Gastrocnemius medialis (tissue), 4 donors: Measurements from ENCODE around the gene ANKS6. TPM values are rescaled to one million over a fixed set of nuclear protein-coding genes. Genes with fewer than 3 reads are reported as not detected.

Source experiments
- ATAC-seq, 2 donors: fragments of 150-250 bp; one replicate each; pipeline ENCODE4 v1.9.1; 2016
- DNase-seq, 2 donors: peaks; one replicate each; pipeline ENCODE4 v3.0.0-alpha.2; 2019
- H3K27ac ChIP-seq, 4 donors: fragments of 200-600 bp; sonication (generic); 1 replicate in 1 of 4; 2 replicates in 3 of 4; pipeline ENCODE4 v1.5.1; 2016 to 2018; ENCODE audit warnings: mild to moderate bottlenecking in 2 of 4, moderate library complexity in 1 of 4
- H3K27me3 ChIP-seq, 3 donors: fragments of 200-600 bp; sonication (generic) in 2 of 3; 1 replicate in 1 of 3; 2 replicates in 2 of 3; pipeline versions ENCODE4 v1.5.1 to v1.6.0; 2016 to 2019; ENCODE audit warnings: mild to moderate bottlenecking in 1 of 3, moderate library complexity in 1 of 3
- H3K36me3 ChIP-seq, 2 donors: fragments of 200-600 bp; sonication (generic) in 1 of 2; one replicate each; pipeline ENCODE4 v1.5.1; 2017 to 2018
- H3K4me1 ChIP-seq, 2 donors: fragments of 200-600 bp; sonication (generic) in 1 of 2; one replicate each; pipeline ENCODE4 v1.5.1; 2016 to 2017; ENCODE audit warnings: mild to moderate bottlenecking in 2 of 2
- H3K4me3 ChIP-seq, 4 donors: fragments of 200-600 bp; sonication (generic) in 3 of 4; 1 replicate in 1 of 4; 2 replicates in 3 of 4; pipeline ENCODE4 v1.5.1; 2016 to 2019; ENCODE audit warnings: mild to moderate bottlenecking in 2 of 4
- H3K9me3 ChIP-seq, 3 donors: fragments of 200-600 bp; sonication (generic) in 2 of 3; 1 replicate in 1 of 3; 2 replicates in 2 of 3; pipeline ENCODE4 v1.5.1; 2016 to 2019
- POLR2A ChIP-seq, 2 donors: fragments of 450-650 bp; IDR thresholded peaks; one replicate each; pipeline ENCODE4 v1.6.1; 2017; ENCODE audit warnings: antibody characterized with exemption in 2 of 2, mild to moderate bottlenecking in 2 of 2, moderate library complexity in 2 of 2
- in situ Hi-C, 4 donors: fragments of 200-750 bp; cut with MboI; loops; one replicate each; pipeline versions ENCODE4 v1.15.0 to v1.8.0; 2017; ENCODE audit warnings: low sequenced_read_pairs in 4 of 4
- intact Hi-C: fragments of 100-400 bp; cut with DNase I; formaldehyde crosslinking; loops from one replicate; pipeline ENCODE4 v1.15.1; 2023; ENCODE audit warnings: low total_unique reads
- total RNA-seq, 4 donors: library from RNA; depleted of rRNA; stranded (reverse); fragments of >200 nt; gene quantifications; one replicate each; pipeline versions ENCODE4 v1.1.0 to v1.2.3, GENCODE V29; 2016
- TF ChIP-seq, protein P1 (sequence below), 5 experiments: fragments of 450-650 bp in 3 of 5; fragments of 200-600 bp in 2 of 5; sonication (generic) in 2 of 5; IDR thresholded peaks in 4 of 5; conservative IDR thresholded peaks in 1 of 5; 1 replicate in 4 of 5; 2 replicates in 1 of 5; pipeline ENCODE4 v1.5.1; 2016 to 2019; ENCODE audit warnings: antibody characterized with exemption in 5 of 5, mild to moderate bottlenecking in 3 of 5, moderate library complexity in 3 of 5

ANKS6 gene
- total RNA-seq, 4 donors from 2014 or later: 3.9 to 7.0 (median 4.4) TPM

DNA sequence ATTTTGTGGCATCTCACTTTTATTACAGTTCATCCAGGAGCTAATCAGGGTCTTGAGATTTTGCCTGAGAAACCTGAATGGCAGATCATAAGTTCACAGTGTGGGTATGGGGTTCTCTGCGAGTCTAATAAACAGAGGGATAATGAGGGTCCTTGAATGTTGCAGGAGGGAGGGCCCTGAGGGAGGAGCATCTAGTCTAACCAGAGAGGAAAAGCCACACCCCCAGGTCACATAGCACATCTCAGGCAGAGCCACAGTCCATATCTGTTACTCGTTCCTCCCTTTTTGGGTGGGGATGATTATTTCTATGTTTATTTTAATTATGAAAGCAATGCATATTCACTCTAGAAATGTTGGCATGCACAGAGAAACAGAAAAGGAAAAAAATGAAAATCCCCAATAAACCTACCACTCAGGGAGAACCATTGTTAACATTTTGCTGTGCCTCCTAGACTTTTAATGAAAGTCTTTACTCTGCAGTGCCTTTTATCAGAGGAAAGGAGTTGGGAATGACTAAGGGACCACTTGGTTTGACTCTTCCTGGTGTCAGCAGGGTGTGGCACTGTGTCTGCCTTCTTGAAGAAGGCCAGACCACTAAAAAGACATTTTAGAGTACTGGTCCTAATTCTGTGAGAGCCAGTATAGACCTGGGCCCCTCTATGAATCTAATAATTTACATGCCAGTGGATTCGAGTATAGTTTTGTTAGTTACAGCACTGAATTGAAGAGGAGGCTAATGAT is 13.9 kb upstream of the ANKS6 start:
- DNase-seq (no peak), ATAC-seq (no peak)
- in situ Hi-C loops (no loop called here), intact Hi-C loops (no loop called here)
- no peak for TF ChIP-seq POLR2A (IDR thresholded peaks at IDR 0.05)
- TF ChIP-seq, protein P1, sequence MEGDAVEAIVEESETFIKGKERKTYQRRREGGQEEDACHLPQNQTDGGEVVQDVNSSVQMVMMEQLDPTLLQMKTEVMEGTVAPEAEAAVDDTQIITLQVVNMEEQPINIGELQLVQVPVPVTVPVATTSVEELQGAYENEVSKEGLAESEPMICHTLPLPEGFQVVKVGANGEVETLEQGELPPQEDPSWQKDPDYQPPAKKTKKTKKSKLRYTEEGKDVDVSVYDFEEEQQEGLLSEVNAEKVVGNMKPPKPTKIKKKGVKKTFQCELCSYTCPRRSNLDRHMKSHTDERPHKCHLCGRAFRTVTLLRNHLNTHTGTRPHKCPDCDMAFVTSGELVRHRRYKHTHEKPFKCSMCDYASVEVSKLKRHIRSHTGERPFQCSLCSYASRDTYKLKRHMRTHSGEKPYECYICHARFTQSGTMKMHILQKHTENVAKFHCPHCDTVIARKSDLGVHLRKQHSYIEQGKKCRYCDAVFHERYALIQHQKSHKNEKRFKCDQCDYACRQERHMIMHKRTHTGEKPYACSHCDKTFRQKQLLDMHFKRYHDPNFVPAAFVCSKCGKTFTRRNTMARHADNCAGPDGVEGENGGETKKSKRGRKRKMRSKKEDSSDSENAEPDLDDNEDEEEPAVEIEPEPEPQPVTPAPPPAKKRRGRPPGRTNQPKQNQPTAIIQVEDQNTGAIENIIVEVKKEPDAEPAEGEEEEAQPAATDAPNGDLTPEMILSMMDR (IDR thresholded peaks at IDR 0.05 in 4 of 5, conservative IDR thresholded peaks at IDR 0.05 in 1 of 5): no peak
- H3K27me3 ChIP-seq: peaks cover 16 to 23% (median 21%) of the 10 kb centered on the region in 3 donors
- H3K4me1 ChIP-seq: peaks cover 6 to 7% of the 10 kb centered on the region in 2 donors
- H3K4me3 ChIP-seq: no peak overlapping the region
- H3K9me3 ChIP-seq: no peaks in the 10 kb centered on the region
- H3K36me3 ChIP-seq: no peaks in the 10 kb centered on the region
- H3K27ac ChIP-seq: no peak overlapping the region

DNA sequence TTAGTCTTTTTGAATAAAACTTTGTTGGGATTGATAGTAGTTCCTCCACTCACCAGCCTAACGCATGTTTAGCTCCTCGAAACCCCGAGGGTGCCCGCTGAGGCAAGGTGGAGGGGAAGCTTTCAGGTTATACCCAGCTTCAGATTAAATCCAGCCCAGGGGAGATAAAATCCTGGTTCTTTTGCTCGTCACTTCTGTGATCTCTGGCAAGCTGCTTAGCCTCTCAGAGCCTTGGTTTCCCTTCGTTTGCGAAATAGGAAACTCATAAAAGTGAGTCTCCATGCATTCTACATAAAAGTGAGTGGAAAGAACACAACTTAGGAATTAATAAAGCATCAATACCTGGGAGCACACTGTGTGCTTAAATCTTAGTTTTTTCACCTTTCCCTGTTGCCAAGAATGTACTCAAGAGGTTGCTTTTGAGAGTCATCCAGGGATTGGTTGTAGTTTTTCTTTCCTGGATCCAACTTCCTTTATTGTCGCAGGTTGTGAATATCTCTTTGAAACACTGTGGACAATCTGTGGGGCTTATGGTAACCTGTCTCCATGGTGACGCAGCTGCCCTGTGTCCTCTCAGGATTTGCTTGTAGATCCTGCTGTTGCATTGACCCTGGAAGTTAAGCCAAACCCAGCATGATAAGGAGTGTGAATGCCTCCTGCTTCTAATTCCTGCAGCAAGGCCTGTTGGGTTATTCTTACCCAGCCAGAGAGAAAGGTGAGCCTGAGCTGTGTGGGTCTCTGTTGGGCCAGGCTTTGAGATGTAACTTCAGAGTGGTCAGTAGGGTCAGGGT is 13.2 kb upstream of the ANKS6 start:
- intact Hi-C loops: no loop called here
- Histone ChIP-seq H3K9me3 (no peaks in the 10 kb centered on the region), H3K27me3 (peaks cover 16 to 23% (median 21%) of the 10 kb centered on the region in 3 donors), H3K27ac (no peak overlapping the region), H3K36me3 (no peaks in the 10 kb centered on the region), H3K4me3 (no peak overlapping the region), H3K4me1 (peaks cover 6 to 7% of the 10 kb centered on the region in 2 donors)
- ATAC-seq (no peak), DNase-seq (no peak)
- TF ChIP-seq POLR2A (IDR thresholded peaks at IDR 0.05): no peak
- TF ChIP-seq, protein P1 (IDR thresholded peaks at IDR 0.05 in 4 of 5, conservative IDR thresholded peaks at IDR 0.05 in 1 of 5): no peak
- in situ Hi-C loops: no loop called here

DNA sequence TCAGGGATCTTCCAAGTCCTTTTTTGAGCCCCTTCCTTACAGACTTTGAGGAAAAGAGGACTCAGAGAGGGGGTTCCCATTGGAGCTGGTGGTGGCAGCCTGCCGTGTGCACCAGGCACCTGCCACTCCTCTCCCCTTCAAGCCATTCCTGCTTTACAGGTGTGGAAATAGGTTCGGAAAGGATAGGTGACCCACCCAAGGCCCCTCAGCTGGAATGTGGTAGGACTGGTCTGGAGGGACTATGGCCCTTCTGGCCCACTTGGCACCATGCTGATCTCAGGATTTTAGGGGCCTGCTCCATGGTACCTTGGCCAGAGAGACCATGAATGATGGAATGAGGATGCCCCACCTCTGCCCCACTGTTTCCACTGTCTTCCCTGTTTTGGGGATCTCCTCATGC is 12.5 kb upstream of the ANKS6 start:
- Histone ChIP-seq H3K36me3 (no peaks in the 10 kb centered on the region), H3K4me3 (no peak overlapping the region), H3K27ac (no peak overlapping the region), H3K4me1 (peaks cover 6 to 7% of the 10 kb centered on the region in 2 donors), H3K9me3 (no peaks in the 10 kb centered on the region), H3K27me3 (peaks cover 16 to 23% (median 21%) of the 10 kb centered on the region in 3 donors)
- intact Hi-C loops: no loop called here
- TF ChIP-seq, protein P1 (IDR thresholded peaks at IDR 0.05 in 4 of 5, conservative IDR thresholded peaks at IDR 0.05 in 1 of 5): no peak
- TF ChIP-seq POLR2A (IDR thresholded peaks at IDR 0.05): no peak
- in situ Hi-C loops: no loop called here
- DNase-seq (no peak), ATAC-seq (no peak)

DNA sequence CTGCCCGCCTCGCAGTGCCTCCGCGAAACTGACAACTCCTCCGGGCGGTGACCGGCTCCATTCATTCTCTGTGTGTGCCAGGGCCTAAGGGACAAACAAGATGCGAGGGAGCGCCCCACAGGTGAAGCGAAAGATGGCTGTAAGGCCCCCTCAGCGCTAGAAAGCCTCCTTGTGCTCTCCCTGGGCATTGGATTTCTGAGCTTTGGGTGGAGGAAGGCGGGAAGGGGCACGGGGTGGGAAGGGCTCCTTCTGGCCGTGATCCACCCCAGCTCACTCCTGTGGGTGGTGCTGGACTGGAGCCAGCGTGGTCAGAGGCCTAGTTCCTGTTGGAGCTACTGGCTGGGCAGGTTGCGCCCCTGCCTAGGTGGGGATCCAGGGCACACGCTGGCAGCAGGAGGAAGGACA is 12.1 kb upstream of the ANKS6 start:
- TF ChIP-seq, protein P1 (IDR thresholded peaks at IDR 0.05 in 4 of 5, conservative IDR thresholded peaks at IDR 0.05 in 1 of 5): no peak
- TF ChIP-seq POLR2A (IDR thresholded peaks at IDR 0.05): no peak
- intact Hi-C loops: no loop called here
- no peak for ATAC-seq
- in situ Hi-C loops: no loop called here
- Histone ChIP-seq H3K27ac (no peak overlapping the region), H3K27me3 (peaks cover 16 to 23% (median 21%) of the 10 kb centered on the region in 3 donors), H3K9me3 (no peaks in the 10 kb centered on the region), H3K4me1 (peaks cover 6 to 7% of the 10 kb centered on the region in 2 donors), H3K4me3 (peak overlapping the region; percentile 33 to 57 (median 53)), H3K36me3 (no peaks in the 10 kb centered on the region)
- no peak for DNase-seq
